Posterior cingulate gyrus (tissue), 11 donors: ENCODE data around the gene IP6K1.
"Not testable (repeated sequence)": the region's sequence is repeated elsewhere in the genome, so short reads cannot be mapped to it uniquely, and the experiment has no call there.

ENCODE experiments used
- DNase-seq, 10 donors: peaks; one replicate each; pipeline versions ENCODE4 v3.0.0 to v3.0.0-alpha.2; 2020 to 2021; ENCODE audit warnings: mixed read lengths in 3 of 10
- intact Hi-C: fragments of 100-400 bp; cut with DNase I; formaldehyde crosslinking; loops from one replicate; pipeline ENCODE4 v1.15.1; 2023

Gene IP6K1

GRCh38 chr3:49700453-49701128 is 85.8 kb downstream of the IP6K1 start:
- DNase-seq: no peak

DNA sequence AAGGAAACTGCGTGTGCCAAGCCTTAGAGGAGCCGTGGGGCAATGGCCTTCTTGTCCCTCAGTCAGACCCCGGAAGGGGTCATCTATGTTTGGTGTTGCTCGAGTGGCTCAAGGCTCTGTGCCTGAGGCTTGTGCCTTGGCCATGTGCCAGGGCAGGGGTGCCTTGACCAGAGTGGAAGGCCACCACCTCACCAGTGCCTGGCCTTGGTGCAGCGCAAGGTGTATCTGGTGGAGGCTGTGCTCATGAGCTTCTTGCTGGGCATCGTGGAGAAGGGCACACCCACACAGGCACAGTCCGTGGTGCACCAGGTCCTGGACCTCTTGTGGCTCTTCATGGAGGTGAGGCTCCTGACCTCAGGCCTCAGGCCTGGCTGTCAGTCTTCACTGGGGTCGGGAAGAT is 86.3 kb downstream of the IP6K1 start:
- intact Hi-C loops: loop anchor here (10.0 kb wide), 1 partner anchor 205 kb away; the partner anchor contains the start of gene MST1R
- no peak for DNase-seq

More at GRCh38 chr3:49700453-49701128, 85.8 kb downstream of the IP6K1 start:
- intact Hi-C loops: loop anchor here (10.0 kb wide), 1 partner anchor 204 kb away; the partner anchor contains the start of gene MST1R

DNA sequence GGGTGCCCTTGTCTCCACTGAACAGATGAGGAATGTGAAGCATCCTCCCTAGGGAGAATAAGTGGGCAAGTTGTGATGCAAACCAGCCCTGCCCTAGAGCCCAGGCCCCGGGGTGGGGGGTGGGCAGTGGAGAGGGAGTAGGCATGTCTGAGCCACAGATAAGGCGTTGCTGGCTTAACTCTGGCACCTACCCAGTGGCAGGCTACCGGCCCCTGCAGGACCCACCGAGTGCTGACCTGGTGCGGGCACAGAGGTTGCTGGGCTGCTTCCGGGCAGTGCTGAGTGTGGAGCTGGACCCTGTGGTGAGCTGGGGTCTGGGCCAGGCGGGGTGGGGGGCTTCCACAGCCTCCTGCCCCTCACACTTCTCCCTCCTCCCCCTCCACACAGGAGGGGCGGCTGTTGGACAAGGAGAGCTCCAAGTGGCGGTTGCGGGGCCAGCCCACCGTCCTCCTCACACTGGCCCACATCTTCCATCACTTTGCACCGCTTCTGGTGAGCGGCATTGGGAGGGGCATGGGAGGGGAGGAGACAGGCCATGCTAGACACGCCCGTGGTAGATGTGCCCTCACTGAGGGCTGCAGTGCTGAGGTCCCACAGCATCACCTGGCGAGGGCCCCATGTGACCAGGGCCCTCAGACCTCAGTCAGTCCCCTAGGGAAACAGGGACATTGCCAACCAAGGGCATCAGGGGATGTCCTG is 86.9 kb downstream of the IP6K1 start:
- intact Hi-C loops: no loop called here
- no peak for DNase-seq

- DNase-seq: peak in 1 of 10 donors; percentile 17
- intact Hi-C loops: not testable (repeated sequence)
These were observed 90.9 kb downstream of the IP6K1 start for GRCh38 chr3:49695350-49696015.

DNA sequence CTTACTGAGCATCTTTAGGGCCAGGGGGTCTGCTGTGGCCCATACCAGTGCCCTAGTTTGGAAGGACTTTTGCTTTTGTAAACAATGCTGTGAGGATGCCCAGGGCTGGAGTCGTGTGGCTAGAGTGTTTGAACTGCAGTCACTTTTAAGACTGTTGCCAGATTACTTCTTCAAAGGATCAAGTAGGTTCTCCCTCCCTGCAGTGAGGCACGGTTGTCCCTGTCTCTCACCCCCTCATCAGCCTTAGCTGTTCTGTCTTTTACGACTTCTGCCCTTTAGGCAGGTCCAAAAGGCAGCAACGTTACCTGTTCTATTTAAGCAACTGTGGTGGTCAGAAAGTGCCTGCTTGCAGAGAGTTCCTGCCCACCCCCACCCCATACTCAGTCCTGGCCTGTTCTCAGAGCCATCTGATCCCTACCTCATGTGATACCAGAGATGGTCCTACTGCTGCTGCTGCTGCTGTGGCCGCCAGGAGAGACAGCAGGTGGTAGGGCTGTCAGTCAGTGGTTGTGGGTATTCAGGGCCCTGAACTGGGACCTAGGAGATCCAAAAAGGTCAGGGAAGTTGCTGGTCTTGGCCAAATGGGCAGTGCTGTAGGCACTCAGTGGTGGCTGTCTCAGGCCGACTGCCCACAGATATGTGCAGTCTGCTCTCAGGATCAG is 91.8 kb downstream of the IP6K1 start:
- intact Hi-C loops: not testable (repeated sequence)
- DNase-seq: peak in 1 of 10 donors; percentile 18

DNA sequence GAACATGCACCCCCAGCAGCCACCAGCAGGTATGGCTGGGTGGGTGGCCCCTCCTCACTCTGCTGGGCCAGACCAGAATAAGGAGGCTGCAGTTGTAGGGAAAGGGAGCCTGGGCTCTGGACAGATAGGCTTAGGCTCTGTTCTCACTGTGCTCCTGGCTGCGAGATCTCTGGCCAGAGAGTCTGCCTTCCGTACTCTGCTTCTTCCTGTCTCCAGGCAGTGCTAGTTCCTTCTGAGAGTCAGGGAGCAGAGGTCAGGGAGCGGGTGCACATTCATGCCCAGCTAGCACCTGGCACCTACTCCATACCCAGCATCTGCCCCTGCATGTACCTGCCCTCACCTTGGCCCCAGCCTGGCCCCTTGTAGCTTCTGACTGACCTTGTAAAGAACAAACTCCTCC is 94.9 kb downstream of the IP6K1 start:
- peak in 1 of 10 donors; percentile 43 for DNase-seq
- intact Hi-C loops: not testable (repeated sequence)

DNA sequence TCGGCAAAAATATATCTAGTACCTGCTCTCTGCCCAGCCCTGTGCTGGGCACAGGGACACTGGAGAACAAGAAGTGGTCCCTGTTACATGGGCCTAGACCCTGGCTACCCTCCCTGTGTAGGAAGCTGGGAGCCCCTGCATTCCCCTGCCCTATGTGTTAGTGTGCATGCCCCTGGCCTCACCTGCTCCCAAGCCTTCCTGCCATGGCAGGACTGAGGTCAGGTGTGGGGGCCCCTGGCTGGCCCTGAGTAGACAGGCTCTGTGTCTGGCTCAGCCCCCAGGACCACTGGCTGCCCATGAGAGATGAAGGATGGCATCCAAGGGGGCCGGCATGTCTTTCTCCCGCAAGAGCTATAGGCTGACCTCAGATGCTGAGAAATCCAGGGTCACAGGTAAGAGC is 95.5 kb downstream of the IP6K1 start:
- DNase-seq: peak in 1 of 10 donors; percentile 45
- intact Hi-C loops: not testable (repeated sequence)

GRCh38 chr3:49689908-49690624 is 96.3 kb downstream of the IP6K1 start:
- peak in 1 of 10 donors; percentile 49 for DNase-seq
- intact Hi-C loops: not testable (repeated sequence)

DNA sequence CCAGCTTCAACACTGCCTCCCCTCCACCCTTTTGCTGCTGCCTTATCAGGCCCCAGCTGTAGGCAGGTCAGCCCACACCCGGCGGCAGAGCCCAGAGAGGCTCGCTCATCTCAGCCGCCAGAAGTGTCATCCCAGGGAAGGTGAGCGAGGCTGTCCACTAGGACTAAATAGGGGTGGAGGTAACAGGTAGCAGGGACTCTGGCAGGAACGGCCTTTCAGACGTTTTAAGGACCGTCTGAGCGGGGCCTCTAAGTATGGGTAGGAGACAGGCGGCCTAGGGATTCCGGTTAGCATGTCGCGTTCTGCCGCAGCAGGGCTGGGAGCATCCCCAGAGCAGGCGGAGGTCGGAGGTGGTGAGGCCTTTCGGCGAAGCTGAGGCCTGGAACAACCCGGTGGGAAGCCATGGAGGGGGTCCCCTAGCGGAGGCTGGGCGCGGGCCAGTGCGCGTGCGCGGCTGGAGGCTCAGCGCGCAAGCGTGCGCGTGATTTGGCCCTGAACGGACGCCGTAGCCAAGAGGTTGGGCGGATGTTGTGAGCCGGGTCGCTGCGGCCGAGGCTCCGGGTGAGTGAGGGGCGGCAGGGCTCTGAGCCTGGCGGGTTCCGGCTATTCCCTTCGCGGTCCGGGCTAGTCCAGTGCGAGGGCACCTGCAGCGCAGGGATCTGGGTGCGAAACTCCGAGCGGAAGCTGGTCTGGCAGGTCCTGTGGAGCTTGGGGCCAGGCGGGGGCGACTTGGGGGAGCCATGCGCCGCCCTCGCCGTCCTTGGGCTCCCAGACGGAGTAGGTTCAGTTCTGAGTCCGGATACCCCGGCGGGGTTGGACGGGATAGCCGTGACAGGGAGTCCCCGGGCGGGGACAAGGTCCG is 97.1 kb downstream of the IP6K1 start, which contains the start of the genes MST1 and RNF123:
Gene MST1 (minus strand): TSS at position 429 of the 862 bp plus-strand sequence. CDS start 783 bp downstream, outside the sequence.
Gene RNF123 (plus strand): TSS at position 512 of the 862 bp plus-strand sequence. CDS start 1,609 bp downstream, outside the sequence.
- intact Hi-C loops: no loop called here

GRCh38 chr3:49688338-49689045 is 97.8 kb downstream of the IP6K1 start:
- peak in 1 of 10 donors; percentile 77 for DNase-seq
- intact Hi-C loops: not testable (repeated sequence)

More for the DNA sequence above, 97.1 kb downstream of the IP6K1 start, which contains the start of the genes MST1 and RNF123:
- peak; percentile 74 to 96 (median 82) for DNase-seq

DNA sequence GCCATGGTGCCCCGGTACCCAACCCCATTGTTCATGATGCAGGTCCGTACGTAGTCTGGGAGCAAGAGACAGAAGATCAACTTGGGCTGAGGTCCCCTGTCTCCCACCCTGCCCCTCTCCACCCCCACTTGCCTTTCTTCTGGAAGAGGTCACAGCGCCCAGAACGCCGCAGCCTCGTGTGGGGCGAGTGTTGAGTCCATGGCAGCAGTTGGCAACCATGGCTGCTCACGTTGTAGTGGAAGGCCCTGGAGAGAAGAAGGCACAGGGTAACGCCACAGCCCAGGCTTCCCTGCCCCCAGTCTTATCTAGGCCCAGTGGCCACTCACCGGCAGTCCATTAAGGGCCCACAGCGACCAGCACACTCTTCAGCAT is 98.9 kb downstream of the IP6K1 start:
- peak in 1 of 10 donors; percentile 61 for DNase-seq
- intact Hi-C loops: not testable (repeated sequence)

GRCh38 chr3:49686769-49687423 is 99.4 kb downstream of the IP6K1 start:
- peak in 1 of 10 donors; percentile 86 for DNase-seq
- intact Hi-C loops: not testable (repeated sequence)

GRCh38 chr3:49686346-49686745 is 100.0 kb downstream of the IP6K1 start:
- intact Hi-C loops: not testable (repeated sequence)
- DNase-seq: peak in 1 of 10 donors; percentile 87

DNA sequence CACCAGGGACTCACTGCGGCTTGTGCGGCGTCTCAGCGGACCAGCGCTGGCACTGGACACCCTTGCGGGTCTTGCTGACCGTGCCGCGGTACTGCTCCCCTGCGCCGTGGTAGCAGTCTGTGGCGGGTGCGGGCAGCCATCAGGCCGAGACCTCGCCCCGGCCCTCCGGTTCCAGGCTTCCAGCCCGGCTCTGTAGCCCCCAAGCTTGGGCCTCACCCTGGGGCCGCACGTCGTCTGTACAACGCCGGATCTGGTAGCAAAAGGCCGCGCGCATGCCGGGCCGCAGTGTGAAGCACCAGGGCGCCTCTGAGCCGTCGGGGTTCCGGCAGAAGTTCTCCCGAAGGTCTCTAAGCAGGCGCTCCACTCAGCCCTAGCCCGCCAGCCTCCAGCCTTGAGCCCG is 100.5 kb downstream of the IP6K1 start:
- intact Hi-C loops: not testable (repeated sequence)
- peak in 1 of 10 donors; percentile 63 for DNase-seq

DNA sequence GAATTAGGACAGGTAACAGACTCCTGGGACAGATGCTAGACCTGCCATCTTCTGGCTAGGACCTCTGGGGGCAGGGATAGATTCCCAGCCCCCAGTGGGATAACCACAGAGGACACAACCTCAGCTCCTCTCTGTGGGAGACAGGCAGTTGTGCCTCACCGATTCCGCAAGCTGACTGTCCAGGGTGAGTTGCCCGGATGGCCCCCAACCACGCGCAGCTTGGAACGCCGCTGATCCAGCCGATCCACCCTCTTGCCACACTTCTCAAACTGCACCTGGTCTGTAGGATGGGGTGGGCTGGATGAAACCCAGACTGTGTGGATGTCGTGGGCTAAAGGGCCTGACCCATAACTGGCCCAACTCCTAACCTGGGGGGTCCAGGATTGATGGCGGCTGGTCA is 101.2 kb downstream of the IP6K1 start:
- intact Hi-C loops: not testable (repeated sequence)
- DNase-seq: peak in 1 of 10 donors; percentile 52

- DNase-seq: peak in 1 of 10 donors; percentile 62
- intact Hi-C loops: not testable (repeated sequence)
These were observed 101.9 kb downstream of the IP6K1 start for GRCh38 chr3:49684453-49684852.

DNA sequence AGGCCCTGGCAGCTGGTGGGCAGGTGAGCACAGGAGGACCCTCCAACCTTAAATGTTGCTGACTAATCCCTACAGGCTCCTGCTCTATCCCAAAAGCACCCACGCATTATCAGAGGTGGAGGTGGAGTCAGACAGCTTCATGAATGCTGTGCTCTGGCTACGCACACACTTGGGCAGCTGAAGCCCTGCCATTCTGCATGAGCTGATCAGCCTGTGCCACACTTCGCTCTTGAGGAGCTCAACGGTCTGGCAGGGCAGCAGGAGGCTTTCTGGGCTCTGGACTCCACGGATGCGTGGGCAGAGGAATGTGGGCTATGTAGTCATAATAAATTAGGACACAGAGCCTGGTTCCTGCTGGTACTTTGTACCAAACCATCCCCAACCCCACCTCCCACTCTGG is 103.2 kb downstream of the IP6K1 start:
- DNase-seq: peak in 1 of 10 donors; percentile 84
- intact Hi-C loops: no loop called here
